H1 (cell line): ENCODE measurements around the gene SMIM35. TPM values are rescaled to one million over a fixed set of nuclear protein-coding genes. Genes with fewer than 3 reads are reported as not detected.

Experiments used
- CTBP2 ChIP-seq: IDR thresholded peaks from 2 replicates; pipeline ENCODE4 v1.7.0; 2011; ENCODE audit warnings: borderline replicate concordance, mild to moderate bottlenecking, moderate library complexity, mixed read lengths, low read length; ENCODE audit not compliant: insufficient read depth, insufficient read length
- RNF2 ChIP-seq: fragments of 200-900, 300-1000 bp; sonication (generic); IDR thresholded peaks from 2 replicates; pipeline ENCODE4 v1.7.1; 2016; ENCODE audit warnings: borderline replicate concordance, low read depth, mild to moderate bottlenecking, antibody characterized with exemption, low read length; ENCODE audit not compliant: poor library complexity, severe bottlenecking; ENCODE audit errors: missing control alignments
- TCF12 ChIP-seq: IDR thresholded peaks from 2 replicates; pipeline ENCODE4 v1.6.1; 2011; ENCODE audit warnings: low read depth, mild to moderate bottlenecking, low read length
- polyA plus RNA-seq, 7 experiments: library from polyadenylated mRNA; depleted of rRNA in 3 of 7; stranded (reverse) in 5 of 7; unstranded in 2 of 7; fragments of >200 nt in 5 of 7; fragments of 200-250 nt in 2 of 7; gene quantifications; 1 replicate in 5 of 7; 2 replicates in 1 of 7; 4 replicates in 1 of 7; pipeline versions ENCODE4 v1.2.1 to v1.2.3, GENCODE V29; 2011 to 2013; ENCODE audit warnings: missing spikeins in 2 of 7, mixed read lengths in 2 of 7
- total RNA-seq: library from RNA; stranded (reverse); fragmentation: NEBNext Ultra II Directional; extraction: Animal tissue kit (Norgen Biotek cat#: 25700); gene quantifications from 2 replicates; pipeline ENCODE4 v1.2.1, GENCODE V29; 2021
- TF ChIP-seq, protein P1 (sequence below): fragments of 300-600 bp; sonication (generic); IDR thresholded peaks from 2 replicates; pipeline ENCODE4 v1.7.1; 2012; ENCODE audit warnings: low read length, moderate library complexity, mild to moderate bottlenecking, inconsistent platforms; ENCODE audit not compliant: insufficient replicate concordance
- TF ChIP-seq, protein P2 (sequence below), 3 experiments: IDR thresholded peaks; 1 replicate in 2 of 3; 2 replicates in 1 of 3; pipeline versions ENCODE4 v1.5.1 to v1.6.1; 2011; ENCODE audit warnings: low read length in 3 of 3, mild to moderate bottlenecking in 3 of 3, inconsistent platforms in 2 of 3, low read depth in 1 of 3, moderate library complexity in 1 of 3; ENCODE audit not compliant: insufficient read depth in 1 of 3; ENCODE audit errors: control extremely low read depth in 1 of 3
- TF ChIP-seq, protein P3 (sequence below): IDR thresholded peaks from 2 replicates; pipeline ENCODE4 v1.6.1; 2012; ENCODE audit warnings: inconsistent platforms

Gene SMIM35
- total and polyA plus RNA-seq, 2 of the 8 experiments (the other 6 are each of a cell fraction or from before 2014, with no cell fraction given): not detected

DNA sequence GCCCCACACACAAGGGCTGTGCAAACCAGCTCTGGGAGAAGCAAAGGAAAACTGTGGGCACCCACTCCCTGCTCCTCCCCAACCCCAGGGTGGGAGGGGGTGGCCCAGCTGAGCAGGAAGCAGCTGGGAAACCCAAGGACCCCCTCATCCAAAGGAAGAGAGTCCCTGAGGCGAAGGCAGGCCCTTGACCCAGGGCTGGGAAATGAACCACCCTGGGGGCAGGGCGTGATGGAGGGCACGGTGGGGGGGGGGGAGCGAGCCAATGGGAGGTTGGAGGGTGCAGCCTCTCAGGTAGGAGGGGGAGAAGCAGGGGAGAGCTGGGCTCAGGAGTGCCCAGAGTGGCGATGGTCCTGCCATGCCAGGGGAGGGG is 49.0 kb upstream of the SMIM35 start (continued):
- TF ChIP-seq, protein P1, sequence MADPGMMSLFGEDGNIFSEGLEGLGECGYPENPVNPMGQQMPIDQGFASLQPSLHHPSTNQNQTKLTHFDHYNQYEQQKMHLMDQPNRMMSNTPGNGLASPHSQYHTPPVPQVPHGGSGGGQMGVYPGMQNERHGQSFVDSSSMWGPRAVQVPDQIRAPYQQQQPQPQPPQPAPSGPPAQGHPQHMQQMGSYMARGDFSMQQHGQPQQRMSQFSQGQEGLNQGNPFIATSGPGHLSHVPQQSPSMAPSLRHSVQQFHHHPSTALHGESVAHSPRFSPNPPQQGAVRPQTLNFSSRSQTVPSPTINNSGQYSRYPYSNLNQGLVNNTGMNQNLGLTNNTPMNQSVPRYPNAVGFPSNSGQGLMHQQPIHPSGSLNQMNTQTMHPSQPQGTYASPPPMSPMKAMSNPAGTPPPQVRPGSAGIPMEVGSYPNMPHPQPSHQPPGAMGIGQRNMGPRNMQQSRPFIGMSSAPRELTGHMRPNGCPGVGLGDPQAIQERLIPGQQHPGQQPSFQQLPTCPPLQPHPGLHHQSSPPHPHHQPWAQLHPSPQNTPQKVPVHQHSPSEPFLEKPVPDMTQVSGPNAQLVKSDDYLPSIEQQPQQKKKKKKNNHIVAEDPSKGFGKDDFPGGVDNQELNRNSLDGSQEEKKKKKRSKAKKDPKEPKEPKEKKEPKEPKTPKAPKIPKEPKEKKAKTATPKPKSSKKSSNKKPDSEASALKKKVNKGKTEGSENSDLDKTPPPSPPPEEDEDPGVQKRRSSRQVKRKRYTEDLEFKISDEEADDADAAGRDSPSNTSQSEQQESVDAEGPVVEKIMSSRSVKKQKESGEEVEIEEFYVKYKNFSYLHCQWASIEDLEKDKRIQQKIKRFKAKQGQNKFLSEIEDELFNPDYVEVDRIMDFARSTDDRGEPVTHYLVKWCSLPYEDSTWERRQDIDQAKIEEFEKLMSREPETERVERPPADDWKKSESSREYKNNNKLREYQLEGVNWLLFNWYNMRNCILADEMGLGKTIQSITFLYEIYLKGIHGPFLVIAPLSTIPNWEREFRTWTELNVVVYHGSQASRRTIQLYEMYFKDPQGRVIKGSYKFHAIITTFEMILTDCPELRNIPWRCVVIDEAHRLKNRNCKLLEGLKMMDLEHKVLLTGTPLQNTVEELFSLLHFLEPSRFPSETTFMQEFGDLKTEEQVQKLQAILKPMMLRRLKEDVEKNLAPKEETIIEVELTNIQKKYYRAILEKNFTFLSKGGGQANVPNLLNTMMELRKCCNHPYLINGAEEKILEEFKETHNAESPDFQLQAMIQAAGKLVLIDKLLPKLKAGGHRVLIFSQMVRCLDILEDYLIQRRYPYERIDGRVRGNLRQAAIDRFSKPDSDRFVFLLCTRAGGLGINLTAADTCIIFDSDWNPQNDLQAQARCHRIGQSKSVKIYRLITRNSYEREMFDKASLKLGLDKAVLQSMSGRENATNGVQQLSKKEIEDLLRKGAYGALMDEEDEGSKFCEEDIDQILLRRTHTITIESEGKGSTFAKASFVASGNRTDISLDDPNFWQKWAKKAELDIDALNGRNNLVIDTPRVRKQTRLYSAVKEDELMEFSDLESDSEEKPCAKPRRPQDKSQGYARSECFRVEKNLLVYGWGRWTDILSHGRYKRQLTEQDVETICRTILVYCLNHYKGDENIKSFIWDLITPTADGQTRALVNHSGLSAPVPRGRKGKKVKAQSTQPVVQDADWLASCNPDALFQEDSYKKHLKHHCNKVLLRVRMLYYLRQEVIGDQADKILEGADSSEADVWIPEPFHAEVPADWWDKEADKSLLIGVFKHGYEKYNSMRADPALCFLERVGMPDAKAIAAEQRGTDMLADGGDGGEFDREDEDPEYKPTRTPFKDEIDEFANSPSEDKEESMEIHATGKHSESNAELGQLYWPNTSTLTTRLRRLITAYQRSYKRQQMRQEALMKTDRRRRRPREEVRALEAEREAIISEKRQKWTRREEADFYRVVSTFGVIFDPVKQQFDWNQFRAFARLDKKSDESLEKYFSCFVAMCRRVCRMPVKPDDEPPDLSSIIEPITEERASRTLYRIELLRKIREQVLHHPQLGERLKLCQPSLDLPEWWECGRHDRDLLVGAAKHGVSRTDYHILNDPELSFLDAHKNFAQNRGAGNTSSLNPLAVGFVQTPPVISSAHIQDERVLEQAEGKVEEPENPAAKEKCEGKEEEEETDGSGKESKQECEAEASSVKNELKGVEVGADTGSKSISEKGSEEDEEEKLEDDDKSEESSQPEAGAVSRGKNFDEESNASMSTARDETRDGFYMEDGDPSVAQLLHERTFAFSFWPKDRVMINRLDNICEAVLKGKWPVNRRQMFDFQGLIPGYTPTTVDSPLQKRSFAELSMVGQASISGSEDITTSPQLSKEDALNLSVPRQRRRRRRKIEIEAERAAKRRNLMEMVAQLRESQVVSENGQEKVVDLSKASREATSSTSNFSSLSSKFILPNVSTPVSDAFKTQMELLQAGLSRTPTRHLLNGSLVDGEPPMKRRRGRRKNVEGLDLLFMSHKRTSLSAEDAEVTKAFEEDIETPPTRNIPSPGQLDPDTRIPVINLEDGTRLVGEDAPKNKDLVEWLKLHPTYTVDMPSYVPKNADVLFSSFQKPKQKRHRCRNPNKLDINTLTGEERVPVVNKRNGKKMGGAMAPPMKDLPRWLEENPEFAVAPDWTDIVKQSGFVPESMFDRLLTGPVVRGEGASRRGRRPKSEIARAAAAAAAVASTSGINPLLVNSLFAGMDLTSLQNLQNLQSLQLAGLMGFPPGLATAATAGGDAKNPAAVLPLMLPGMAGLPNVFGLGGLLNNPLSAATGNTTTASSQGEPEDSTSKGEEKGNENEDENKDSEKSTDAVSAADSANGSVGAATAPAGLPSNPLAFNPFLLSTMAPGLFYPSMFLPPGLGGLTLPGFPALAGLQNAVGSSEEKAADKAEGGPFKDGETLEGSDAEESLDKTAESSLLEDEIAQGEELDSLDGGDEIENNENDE: no peak
- TF ChIP-seq, protein P2, sequence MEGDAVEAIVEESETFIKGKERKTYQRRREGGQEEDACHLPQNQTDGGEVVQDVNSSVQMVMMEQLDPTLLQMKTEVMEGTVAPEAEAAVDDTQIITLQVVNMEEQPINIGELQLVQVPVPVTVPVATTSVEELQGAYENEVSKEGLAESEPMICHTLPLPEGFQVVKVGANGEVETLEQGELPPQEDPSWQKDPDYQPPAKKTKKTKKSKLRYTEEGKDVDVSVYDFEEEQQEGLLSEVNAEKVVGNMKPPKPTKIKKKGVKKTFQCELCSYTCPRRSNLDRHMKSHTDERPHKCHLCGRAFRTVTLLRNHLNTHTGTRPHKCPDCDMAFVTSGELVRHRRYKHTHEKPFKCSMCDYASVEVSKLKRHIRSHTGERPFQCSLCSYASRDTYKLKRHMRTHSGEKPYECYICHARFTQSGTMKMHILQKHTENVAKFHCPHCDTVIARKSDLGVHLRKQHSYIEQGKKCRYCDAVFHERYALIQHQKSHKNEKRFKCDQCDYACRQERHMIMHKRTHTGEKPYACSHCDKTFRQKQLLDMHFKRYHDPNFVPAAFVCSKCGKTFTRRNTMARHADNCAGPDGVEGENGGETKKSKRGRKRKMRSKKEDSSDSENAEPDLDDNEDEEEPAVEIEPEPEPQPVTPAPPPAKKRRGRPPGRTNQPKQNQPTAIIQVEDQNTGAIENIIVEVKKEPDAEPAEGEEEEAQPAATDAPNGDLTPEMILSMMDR (IDR thresholded peaks at IDR 0.05; ENCODE audit: control extremely low read depth in 1 of 3, insufficient read depth in 1 of 3, low read depth in 1 of 3, low read length in 3 of 3): no peak
- TF ChIP-seq CTBP2: no peak
- no peak for TF ChIP-seq TCF12
- no peak for TF ChIP-seq RNF2
- TF ChIP-seq, protein P3, sequence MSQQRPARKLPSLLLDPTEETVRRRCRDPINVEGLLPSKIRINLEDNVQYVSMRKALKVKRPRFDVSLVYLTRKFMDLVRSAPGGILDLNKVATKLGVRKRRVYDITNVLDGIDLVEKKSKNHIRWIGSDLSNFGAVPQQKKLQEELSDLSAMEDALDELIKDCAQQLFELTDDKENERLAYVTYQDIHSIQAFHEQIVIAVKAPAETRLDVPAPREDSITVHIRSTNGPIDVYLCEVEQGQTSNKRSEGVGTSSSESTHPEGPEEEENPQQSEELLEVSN: no peak
